Measurements from ENCODE around the gene ZBTB45.
"Not testable (repeated sequence)": the region's sequence is repeated elsewhere in the genome, so short reads cannot be mapped to it uniquely, and the experiment has no call there.

The ZBTB45 gene

DNA sequence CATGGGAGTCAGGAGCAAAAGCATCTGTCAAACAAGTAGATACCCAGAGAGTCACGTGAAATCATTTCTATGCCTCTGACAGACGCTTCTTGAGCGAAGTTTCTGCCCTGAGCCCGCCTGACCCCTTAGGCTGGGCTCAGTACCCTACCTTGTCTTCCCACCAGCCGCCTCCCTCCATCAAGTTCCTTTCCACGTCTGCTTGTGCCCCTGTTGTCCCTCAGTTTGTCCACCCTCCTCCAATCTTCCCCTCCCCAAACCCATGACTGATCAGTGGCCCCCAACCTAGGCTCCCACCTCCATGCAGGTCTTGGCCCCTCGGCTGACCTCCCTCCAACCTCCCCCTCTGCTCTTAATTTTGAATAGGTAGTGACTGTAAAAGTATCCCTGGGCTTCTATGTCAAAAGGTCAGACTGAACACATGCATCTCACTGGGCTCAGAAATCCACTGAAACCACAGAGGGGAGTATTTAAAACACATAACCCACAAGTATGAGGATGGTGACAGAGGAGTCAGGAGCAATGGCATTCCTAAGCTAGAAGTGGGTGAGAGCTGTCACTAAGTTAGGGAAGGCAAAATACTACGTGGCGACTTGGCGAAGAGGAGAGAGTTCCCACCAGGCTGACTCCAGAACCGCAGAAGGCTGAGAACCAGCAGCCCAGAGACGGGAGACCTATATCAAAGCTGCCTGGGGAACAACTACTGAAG, 45.2 kb downstream of the ZBTB45 start:
- DNase-seq, result no peak

DNA sequence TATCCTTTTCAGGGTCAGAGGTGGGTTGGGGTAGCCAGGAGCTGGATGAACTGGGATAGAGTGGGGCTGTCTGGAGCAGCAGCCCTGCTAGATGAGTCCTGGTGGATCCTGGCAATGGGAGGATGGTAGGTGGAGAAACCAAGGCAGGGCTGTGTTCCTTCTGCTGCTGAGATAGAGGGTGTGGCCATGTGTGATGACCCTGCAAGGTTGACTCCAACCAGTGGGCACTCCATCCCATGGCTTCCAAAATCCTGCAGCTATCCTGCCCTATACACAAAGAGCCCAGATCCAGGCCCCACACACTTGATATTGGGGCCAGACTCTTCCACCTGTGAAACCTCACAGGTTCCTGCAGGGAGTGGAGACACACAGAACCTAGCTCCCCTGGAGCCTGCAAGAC, 45.8 kb downstream of the ZBTB45 start:
- no peak for DNase-seq

DNA sequence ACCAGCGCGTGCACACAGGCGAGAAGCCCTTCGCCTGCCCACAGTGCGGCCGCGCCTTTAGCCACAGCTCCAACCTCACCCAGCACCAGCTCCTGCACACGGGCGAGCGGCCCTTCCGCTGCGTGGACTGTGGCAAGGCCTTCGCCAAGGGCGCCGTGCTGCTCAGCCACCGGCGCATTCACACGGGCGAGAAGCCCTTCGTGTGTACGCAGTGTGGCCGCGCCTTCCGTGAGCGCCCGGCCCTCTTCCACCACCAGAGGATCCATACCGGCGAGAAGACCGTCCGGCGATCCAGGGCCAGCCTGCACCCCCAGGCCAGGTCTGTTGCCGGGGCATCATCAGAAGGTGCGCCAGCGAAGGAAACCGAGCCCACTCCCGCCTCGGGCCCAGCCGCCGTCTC, 47.9 kb downstream of the ZBTB45 start:
- DNase-seq, result no peak

DNA sequence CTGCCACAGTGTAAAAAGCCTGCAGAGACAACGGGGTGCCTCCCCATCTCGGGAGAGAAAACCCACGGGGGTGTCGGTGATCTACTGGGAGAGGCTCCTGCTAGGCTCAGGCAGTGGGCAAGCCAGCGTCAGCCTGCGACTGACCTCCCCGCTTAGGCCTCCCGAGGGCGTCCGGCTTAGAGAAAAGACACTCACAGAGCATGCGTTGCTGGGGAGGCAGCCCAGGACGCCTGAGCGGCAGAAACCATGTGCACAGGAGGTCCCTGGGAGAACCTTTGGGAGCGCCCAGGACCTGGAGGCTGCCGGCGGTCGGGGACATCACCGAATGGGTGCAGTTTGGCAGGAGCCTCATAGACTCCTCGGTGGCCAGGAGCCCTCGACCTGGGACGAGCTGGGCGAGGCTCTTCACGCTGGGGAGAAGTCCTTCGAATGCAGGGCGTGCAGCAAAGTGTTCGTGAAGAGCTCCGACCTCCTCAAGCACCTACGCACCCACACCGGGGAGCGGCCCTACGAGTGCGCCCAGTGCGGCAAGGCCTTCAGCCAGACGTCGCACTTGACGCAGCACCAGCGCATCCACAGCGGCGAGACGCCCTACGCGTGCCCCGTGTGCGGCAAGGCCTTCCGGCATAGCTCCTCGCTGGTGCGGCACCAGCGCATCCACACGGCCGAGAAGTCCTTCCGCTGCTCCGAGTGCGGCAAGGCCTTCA, 48.6 kb downstream of the ZBTB45 start:
- not testable (repeated sequence) for DNase-seq

DNA sequence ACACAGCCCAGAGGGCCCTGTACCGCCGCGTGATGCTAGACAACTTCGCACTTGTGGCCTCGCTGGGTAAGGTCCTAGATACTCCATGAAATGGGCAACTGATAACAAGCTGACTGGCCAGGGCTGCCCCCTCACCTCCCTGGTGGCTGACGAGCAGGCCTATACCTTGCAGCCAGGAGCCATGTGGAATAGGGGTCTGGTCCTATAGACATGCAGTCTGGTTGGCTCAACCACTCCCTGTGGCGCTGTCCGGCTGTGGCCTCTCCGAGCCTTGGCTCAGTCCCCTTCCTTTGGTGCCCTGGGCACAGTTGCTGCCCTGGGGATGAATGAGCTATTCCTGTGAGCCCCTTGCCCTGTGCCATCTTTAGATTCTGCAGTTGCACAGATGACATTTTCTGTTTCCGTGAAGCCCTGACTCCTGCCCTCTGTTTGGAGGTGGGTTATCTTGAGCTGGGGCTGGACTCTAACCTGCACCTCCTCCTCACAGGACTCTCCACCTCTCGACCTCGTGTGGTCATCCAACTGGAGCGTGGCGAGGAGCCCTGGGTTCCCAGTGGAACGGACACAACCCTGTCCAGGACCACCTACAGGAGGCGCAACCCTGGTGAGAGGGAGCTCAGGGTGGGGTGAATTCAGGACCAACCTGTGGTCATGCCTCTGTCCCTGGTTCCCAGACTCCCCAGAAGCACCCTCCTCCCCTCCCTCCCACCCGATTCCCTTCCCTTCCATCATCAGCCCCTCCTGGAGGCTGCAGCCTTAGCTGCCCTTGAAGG, 50.2 kb downstream of the ZBTB45 start:
- DNase-seq, result no peak

DNA sequence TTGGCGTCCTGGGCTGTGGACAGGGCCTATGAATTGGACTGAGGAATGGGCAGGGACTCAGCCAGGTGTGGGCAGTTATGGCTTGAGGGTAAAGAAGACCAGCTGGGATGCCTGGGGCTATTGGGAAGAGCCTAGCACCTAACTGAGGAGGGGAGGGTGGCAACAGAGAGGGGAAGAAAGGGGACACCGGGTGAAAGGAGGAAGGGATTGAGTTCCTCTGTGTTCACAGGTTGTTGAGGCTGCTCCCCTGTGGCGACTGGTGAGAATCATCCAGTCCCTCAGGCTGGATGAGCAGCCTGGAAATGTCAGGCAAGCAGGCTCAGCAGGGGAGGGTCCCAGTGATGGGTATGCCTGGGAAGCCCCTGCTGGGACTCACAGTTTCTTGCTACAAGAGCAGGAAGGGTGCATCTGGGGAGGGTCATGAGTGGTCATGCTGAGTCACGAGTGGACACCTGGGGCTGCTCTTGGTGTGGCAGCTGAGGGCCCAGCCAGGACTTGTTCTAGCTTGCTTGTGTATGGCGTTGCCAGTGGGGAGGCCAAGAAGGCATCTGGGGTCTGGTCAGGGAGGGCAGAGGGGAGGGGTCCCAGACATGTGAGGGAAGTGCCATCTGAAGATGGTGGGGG, 51.3 kb downstream of the ZBTB45 start:
- DNase-seq, result no peak

DNA sequence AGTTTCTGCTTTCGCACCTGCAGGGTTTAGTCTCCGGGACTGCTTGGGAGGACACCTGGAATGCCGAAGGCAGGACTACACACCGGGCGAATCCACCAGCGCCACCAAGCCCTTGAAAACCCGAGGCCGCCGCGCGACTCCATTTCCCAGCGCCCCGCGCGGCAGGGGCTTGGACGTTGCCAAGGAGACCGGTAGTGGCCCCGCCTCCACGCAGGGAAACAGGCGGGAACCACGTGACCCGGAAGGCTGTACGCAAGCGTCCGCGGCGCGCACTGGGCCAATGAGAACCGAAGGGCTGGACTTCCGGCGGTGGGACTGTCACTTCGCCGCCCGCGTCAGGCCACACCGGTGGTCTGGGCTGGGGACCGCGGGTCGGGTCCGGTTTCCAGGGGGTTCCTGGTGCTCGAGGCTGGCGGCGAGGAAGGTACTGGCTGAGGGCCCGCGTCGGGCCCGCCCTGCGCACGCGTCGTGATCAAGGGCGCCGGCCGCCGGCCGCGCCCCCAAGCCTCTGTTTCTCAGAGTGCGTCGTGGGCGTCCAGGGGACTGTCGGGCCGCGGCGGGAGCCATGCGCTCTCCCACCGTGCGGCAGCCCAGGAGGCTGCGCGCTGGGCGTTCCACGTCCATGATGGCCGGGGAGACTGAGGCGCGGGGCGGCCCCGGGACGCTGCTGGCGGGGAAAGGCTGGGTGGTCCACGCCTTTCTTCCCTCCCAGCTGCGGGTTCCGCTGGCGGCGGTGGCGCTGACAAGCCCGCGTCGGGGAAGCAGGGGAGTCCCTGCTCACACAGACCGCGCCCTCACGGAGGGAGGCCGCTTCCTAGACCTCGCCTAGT, 52.6 kb downstream of the ZBTB45 start, which contains the start of gene ZNF324:
Gene ZNF324 (plus strand): TSS at position 321 of the 830 bp plus-strand sequence. CDS start 2,106 bp downstream, outside the sequence.
- peak; percentile 98 for DNase-seq

DNA sequence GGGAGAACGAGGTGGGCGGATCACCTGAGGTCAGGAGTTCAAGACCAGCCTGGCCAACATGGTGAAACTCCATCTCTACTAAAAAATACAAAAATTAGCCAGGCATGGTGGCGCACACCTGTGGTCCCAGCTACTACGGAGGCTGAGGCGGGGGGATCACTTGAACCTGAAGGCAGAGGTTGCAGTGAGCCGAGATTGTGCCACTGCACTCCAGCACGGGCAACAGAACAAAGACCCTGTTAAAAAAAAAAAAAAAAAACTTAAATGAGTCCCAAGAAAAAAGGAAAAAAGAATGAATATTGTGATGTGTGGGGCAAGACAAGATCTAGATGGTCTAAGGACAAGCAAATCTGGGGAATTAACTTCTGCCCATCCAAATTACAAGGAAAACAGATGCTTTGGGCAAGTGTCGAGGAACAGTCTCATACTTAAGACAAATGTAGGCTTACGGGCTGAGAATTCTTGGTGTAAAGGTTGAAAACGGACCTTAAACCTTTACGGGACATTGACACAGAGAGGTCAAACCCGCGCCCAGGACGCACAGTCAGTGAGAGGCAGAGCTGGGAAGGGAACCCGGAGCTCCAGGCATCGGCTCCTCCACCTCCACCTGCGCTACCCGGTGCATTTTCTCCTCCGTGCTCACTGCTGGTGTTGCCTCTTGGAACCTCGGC, 53.4 kb downstream of the ZBTB45 start:
- DNase-seq, result no peak
